ENCODE measurements around the gene CRHR2. TPM values are rescaled to one million over a fixed set of nuclear protein-coding genes. Genes with fewer than 3 reads are reported as not detected.
"Not testable (repeated sequence)": the region's sequence is repeated elsewhere in the genome, so short reads cannot be mapped to it uniquely, and the experiment has no call there.

The CRHR2 gene
- total RNA-seq, 2 experiments from 2014 or later = not detected

DNA sequence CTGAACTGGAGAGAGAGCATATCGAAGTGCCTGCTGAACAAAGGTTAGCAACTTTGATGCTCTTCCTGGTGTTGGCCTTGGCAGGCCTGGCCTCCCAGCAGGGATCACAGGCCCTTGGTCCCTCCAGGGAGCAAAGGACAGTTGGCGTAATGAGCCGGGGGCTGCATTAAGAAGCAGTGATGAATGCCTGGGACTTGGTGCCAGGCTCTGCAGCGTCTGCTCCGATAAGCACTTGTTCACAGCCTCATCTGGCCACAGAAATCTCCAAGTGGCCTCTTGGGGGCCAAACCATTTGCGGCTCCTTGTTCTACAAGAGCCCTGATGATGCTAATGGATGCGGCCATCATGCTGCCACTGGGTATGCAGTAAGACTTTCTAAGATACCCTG, 31.8 kb downstream of the CRHR2 start:
- H3K27me3 Mint-ChIP-seq = no peaks in the 10 kb centered on the region
- ChIA-PET POLR2A (no interaction called here), CTCF (interaction anchor here (1.0 kb wide), 1 partner anchor 17 kb away, joined by 4 read pairs; no protein-coding TSS in a partner anchor)
- intact Hi-C loops (cut with DNase I, micrococcal nuclease) = no loop called here
- no peaks in the 10 kb centered on the region for H3K4me1 Mint-ChIP-seq
- no peak overlapping the region for H3K4me3 Mint-ChIP-seq
- no peak for DNase-seq
- H3K36me3 Mint-ChIP-seq (ENCODE audit: low read depth) = peaks cover 3% of the 10 kb centered on the region
- no peak overlapping the region for H3K27ac Mint-ChIP-seq
- ATAC-seq = no peak
- no peaks in the 10 kb centered on the region for H3K9me3 Mint-ChIP-seq (ENCODE audit: low read depth)

DNA sequence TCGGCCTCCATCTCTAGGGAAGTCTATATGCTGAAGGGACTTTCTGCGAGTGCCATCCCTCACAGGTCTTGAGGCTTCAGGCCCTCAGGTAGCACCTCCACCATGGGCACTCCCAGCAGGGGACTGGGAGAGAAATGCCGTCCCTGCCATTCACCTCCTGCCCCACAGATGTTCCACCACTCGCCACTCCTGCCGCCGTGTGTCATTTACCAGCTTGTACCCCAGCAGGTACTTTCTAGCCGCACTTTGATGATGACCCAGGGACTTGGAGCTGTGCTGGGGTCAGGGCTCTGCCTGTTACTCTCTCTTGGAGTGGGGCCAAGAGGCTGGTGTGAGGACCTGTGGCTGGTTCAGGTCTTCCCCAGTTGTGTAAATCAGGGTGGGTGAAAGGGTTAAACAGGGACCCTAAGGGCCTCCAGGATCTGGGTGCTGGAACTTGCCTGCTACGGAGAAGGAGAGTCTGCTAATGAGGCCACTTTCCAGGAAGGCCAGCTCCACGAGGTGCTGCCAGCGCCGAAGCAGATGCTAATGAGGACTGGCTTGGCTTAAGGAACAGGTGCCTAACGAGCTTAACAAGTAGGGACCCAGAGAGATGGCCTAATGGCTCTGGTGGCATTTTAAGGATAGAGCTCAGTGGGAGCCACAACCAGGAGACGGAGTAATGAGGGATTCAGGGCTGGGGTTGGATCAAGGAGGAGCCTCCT, 32.4 kb downstream of the CRHR2 start:
- no peaks in the 10 kb centered on the region for H3K9me3 Mint-ChIP-seq (ENCODE audit: low read depth)
- no peak overlapping the region for H3K4me3 Mint-ChIP-seq
- peaks cover 6% of the 10 kb centered on the region for H3K36me3 Mint-ChIP-seq (ENCODE audit: low read depth)
- H3K27ac Mint-ChIP-seq = no peak overlapping the region
- POLR2A ChIA-PET = no interaction called here
- CTCF ChIA-PET = no interaction called here
- DNase-seq (no peak), ATAC-seq (no peak)
- H3K4me1 Mint-ChIP-seq = no peaks in the 10 kb centered on the region
- intact Hi-C loops (cut with DNase I, micrococcal nuclease) = no loop called here
- H3K27me3 Mint-ChIP-seq = no peaks in the 10 kb centered on the region

DNA sequence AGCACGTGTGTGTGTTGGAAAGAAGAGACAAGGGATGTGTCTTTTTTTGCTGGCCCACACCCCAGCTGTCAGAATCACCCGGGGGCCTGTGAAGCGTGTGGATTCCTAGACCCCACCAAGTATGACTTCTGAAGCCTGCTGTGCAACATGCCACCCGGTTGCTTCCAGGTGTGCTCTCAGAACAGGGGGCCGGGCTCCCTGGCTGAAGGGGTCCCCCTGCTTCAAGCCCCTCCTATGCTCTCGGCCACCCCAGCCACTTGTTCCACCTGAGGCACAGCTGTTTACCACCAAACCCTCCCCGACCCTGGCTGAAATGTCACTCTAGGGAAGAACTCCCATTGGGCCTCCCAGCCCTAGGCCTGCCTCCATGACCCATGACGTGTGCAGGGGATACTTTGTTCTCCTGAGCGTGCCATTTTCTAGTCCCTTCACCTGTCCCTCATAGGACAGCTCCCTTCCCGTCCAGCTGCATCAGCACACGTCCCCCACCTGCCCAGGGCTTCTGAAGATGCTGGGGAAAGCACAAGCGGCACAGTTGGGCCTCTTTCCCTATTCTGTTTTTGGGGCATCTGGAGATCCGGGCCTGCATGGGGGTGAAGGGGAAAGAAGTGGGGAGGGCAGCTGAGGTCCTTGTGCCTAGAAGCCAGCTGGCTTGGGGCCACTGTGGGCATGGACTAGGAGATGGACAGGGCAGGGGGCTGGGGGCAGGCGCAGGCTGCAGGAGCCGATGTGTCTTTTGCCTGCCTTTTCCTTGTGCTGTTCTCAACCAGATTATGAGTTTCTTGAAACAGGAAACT, 33.3 kb downstream of the CRHR2 start:
- DNase-seq (no peak), ATAC-seq (no peak)
- H3K4me1 Mint-ChIP-seq = no peaks in the 10 kb centered on the region
- ChIA-PET CTCF (no interaction called here), POLR2A (no interaction called here)
- no peak overlapping the region for H3K27ac Mint-ChIP-seq
- H3K9me3 Mint-ChIP-seq (ENCODE audit: low read depth) = no peaks in the 10 kb centered on the region
- intact Hi-C loops (cut with DNase I, micrococcal nuclease) = no loop called here
- no peak overlapping the region for H3K4me3 Mint-ChIP-seq
- peaks cover 7% of the 10 kb centered on the region for H3K36me3 Mint-ChIP-seq (ENCODE audit: low read depth)
- H3K27me3 Mint-ChIP-seq = no peaks in the 10 kb centered on the region

DNA sequence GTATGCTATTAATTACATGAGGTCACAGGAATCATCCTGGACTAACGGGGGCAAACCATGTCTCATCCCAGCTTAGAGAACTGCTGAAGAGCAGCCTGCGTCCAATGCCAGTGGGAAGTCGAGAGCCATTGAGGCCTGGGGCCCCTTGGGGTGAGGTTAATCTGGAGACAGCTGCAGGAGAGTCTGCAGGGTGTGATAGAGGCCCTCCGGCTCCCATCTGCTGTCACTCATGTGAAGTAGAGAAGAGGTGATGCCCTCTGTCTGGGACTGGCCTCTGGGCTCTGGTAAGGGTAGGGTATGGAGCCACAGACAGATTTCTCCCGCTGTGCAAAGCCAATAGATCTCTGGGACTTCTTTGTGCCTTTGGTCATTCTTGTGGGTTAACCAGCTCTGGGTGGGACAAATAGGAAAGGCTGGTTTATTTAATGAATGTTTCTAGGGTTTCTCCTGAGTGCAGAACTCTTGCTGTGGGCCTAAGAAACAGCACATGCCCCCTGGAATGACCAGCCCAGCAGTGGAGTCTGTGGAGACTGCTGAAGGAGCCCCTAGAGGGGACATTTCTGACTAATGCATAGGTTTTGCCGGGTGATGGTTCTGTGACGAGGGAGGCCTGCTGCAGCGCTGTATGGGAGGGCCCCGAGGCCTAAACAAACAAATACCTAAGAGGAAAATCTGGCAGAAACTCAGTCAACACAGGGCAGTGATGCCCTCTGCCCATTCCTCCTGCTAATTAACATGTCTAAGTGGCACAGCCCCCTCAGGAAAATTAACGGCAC, 34.5 kb downstream of the CRHR2 start:
- POLR2A ChIA-PET = interaction anchor here (0.7 kb wide), 1 partner anchor 92 kb away, joined by 3 read pairs; no protein-coding TSS in a partner anchor
- H3K27ac Mint-ChIP-seq = no peak overlapping the region
- H3K9me3 Mint-ChIP-seq (ENCODE audit: low read depth) = no peaks in the 10 kb centered on the region

DNA sequence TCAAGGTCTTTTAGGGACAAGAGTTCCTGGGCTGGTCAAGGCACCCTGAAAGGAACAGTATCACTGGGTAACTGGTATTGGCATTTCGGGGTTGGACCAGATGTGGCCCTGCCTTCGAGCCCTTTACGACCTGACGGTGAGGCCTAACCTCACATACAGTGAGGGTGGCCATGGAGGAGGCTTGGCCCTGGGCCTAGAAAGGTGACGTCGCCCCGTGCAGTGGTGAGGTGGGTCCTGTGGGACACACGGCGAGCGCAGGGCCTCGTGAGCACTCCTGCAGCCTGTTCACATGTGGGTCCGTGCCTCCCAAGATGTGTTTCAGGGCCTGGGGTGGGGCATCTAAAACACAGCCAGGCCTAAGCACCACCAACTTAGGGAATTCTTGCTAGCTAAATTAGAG, 36.1 kb downstream of the CRHR2 start:
- intact Hi-C loops (cut with DNase I, micrococcal nuclease) = no loop called here
- Mint-ChIP-seq H3K27ac (no peak overlapping the region), H3K4me1 (no peaks in the 10 kb centered on the region), H3K9me3 (ENCODE audit: low read depth) (no peaks in the 10 kb centered on the region), H3K4me3 (no peak overlapping the region), H3K36me3 (ENCODE audit: low read depth) (peaks cover 19% of the 10 kb centered on the region), H3K27me3 (no peaks in the 10 kb centered on the region)
- CTCF ChIA-PET = no interaction called here
- ATAC-seq (no peak), DNase-seq (no peak)
- POLR2A ChIA-PET = no interaction called here

More for the DNA sequence above, 34.5 kb downstream of the CRHR2 start:
- Mint-ChIP-seq H3K36me3 (ENCODE audit: low read depth) (peaks cover 15% of the 10 kb centered on the region), H3K4me1 (no peaks in the 10 kb centered on the region), H3K27me3 (no peaks in the 10 kb centered on the region), H3K4me3 (no peak overlapping the region)
- ATAC-seq = no peak
- intact Hi-C loops (cut with DNase I, micrococcal nuclease) = no loop called here
- no peak for DNase-seq
- CTCF ChIA-PET = no interaction called here

DNA sequence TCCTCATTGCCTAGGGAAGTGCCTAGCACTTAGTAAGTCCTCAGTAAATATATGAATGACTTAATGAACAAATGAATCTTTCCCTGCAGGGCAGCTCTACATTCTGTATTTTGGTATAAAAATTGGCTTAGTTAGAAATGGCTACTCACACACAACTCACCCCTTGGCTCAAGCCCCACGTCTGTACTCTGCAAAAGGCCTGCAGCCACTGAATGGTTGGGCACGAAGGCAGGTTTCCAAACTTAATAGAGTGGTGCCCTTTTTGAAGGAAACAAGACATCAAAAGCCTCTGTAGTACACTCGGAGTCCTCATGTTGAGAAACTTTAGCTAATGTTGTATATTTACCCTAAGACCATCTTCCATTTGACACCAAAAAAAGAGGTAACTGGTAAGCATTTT, 36.6 kb downstream of the CRHR2 start:
- intact Hi-C loops (cut with DNase I, micrococcal nuclease) = no loop called here
- Mint-ChIP-seq H3K36me3 (ENCODE audit: low read depth) (peaks cover 19% of the 10 kb centered on the region), H3K27ac (no peak overlapping the region), H3K27me3 (no peaks in the 10 kb centered on the region), H3K4me3 (no peak overlapping the region), H3K9me3 (ENCODE audit: low read depth) (no peaks in the 10 kb centered on the region), H3K4me1 (no peaks in the 10 kb centered on the region)
- ChIA-PET POLR2A (interaction anchor here (1.1 kb wide), 1 partner anchor 20 kb away, joined by 3 read pairs; no protein-coding TSS in a partner anchor), CTCF (no interaction called here)
- ATAC-seq (no peak), DNase-seq (no peak)

DNA sequence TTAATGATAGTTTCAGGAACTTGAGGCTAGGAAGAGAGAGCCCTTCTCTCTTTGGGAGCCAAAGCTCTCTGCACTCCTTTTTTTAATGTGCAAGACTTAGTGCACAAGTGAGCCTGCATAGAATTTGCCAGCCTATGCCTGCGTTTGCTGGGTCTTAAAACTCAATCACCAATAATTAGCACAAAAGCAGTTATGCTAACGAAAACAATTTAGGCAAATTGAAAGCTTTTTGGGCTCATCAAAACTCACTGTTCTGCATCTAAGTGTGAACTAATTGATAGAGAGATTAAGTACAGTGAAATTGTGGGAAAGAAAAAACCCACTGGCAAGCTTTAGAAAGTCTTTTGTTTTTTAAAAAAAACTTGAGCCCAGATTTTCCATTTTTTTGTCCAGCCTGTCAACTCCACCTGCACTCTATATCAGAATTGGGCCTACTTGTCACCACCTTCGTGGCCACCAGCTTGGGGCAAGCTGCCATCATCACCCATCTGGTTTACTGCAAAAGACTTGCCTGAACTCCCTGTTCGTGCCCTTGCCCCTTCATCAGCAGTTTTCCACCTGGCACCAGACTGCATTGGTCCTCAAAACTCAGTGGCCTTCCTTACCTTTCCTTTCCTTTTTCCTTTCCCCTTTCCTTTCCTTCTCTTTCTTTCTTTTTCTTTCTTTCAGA, 37.8 kb downstream of the CRHR2 start:
- H3K9me3 Mint-ChIP-seq (ENCODE audit: low read depth) = no peaks in the 10 kb centered on the region
- no peak for ATAC-seq
- no peak overlapping the region for H3K4me3 Mint-ChIP-seq
- DNase-seq = no peak
- CTCF ChIA-PET = interaction anchor here (1.2 kb wide), 1 partner anchor 11 kb away, joined by 6 read pairs; no protein-coding TSS in a partner anchor
- intact Hi-C loops (cut with DNase I, micrococcal nuclease) = no loop called here
- peaks cover 20% of the 10 kb centered on the region for H3K36me3 Mint-ChIP-seq (ENCODE audit: low read depth)
- POLR2A ChIA-PET = interaction anchor here (1.1 kb wide), 1 partner anchor 19 kb away, joined by 3 read pairs; no protein-coding TSS in a partner anchor
- no peaks in the 10 kb centered on the region for H3K4me1 Mint-ChIP-seq
- no peak overlapping the region for H3K27ac Mint-ChIP-seq
- H3K27me3 Mint-ChIP-seq = no peaks in the 10 kb centered on the region

DNA sequence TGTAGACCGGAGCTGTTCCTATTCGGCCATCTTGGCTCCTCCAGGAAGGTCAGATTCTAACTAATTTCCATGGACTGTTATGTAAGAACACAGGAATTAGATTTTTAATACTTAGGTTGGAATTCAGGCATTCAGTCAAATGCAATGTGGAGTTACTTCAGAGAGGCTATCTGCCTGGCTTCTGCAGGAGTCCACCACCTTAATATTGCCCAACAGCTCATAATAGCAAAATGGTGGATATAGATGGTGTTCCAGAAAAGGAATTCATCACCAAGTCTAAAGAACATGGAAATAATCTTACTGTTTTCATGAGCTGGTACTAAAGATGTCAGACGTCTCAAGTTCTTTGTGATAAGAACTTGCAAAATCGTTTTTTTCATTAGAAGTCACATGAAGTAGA, 39.5 kb downstream of the CRHR2 start:
- DNase-seq (no peak), ATAC-seq (no peak)
- ChIA-PET POLR2A (no interaction called here), CTCF (interaction anchor here (0.8 kb wide), 1 partner anchor 11 kb away, joined by 3 read pairs; no protein-coding TSS in a partner anchor)
- H3K4me1 Mint-ChIP-seq = no peaks in the 10 kb centered on the region
- H3K27me3 Mint-ChIP-seq = no peaks in the 10 kb centered on the region
- peaks cover 25% of the 10 kb centered on the region for H3K36me3 Mint-ChIP-seq (ENCODE audit: low read depth)
- H3K4me3 Mint-ChIP-seq = no peak overlapping the region
- H3K9me3 Mint-ChIP-seq (ENCODE audit: low read depth) = no peaks in the 10 kb centered on the region
- no peak overlapping the region for H3K27ac Mint-ChIP-seq
- intact Hi-C loops (cut with DNase I, micrococcal nuclease) = no loop called here

DNA sequence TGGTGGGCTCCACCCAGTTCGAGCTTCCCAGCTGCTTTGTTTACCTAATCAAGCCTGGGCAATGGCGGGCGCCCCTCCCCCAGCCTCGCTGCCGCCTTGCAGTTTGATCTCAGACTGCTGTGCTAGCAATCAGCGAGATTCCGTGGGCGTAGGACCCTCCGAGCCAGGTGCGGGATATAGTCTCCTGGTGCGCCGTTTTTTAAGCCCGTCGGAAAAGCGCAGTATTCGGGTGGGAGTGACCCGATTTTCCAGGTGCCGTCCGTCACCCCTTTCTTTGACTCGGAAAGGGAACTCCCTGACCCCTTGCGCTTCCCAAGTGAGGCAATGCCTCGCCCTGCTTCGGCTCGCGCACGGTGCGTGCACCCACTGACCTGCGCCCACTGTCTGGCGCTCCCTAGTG, 39.9 kb downstream of the CRHR2 start:
- DNase-seq; H3K9me3 Mint-ChIP-seq (ENCODE audit: low read depth); ATAC-seq; H3K4me1 Mint-ChIP-seq; POLR2A ChIA-PET; H3K27me3 Mint-ChIP-seq; H3K4me3 Mint-ChIP-seq; intact Hi-C loops (cut with DNase I, micrococcal nuclease); H3K27ac Mint-ChIP-seq: not testable (repeated sequence)
- CTCF ChIA-PET = interaction anchor here (0.8 kb wide), 1 partner anchor 12 kb away, joined by 3 read pairs; no protein-coding TSS in a partner anchor
- peaks cover 25% of the 10 kb centered on the region for H3K36me3 Mint-ChIP-seq (ENCODE audit: low read depth)

DNA sequence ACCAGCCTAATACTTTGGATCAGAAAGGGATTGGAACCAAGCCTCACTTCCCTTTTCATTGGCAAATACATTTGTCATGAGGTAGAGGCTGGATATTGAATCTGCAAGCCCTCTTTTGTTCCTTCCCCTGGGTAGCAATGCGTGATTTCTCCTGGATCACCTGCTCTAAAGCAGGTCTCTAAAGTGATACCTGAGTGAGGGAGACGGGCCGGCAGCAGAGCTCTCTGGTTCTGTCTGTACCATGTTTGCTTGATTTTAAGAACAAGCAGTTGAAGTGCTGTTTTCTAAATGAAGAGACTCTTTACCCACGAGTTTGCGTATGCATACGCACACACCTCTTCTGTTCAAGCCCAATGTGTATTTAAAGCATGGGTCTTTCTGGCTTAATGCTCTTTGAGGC, 46.5 kb downstream of the CRHR2 start:
- no peaks in the 10 kb centered on the region for H3K4me1 Mint-ChIP-seq
- CTCF ChIA-PET = no interaction called here
- peaks cover 3% of the 10 kb centered on the region for H3K9me3 Mint-ChIP-seq (ENCODE audit: low read depth)
- POLR2A ChIA-PET = no interaction called here
- H3K4me3 Mint-ChIP-seq = no peak overlapping the region
- no peak overlapping the region for H3K27ac Mint-ChIP-seq
- no peak for DNase-seq
- H3K36me3 Mint-ChIP-seq (ENCODE audit: low read depth) = peaks cover 56% of the 10 kb centered on the region
- H3K27me3 Mint-ChIP-seq = no peaks in the 10 kb centered on the region
- no peak for ATAC-seq
- intact Hi-C loops (cut with DNase I, micrococcal nuclease) = no loop called here

DNA sequence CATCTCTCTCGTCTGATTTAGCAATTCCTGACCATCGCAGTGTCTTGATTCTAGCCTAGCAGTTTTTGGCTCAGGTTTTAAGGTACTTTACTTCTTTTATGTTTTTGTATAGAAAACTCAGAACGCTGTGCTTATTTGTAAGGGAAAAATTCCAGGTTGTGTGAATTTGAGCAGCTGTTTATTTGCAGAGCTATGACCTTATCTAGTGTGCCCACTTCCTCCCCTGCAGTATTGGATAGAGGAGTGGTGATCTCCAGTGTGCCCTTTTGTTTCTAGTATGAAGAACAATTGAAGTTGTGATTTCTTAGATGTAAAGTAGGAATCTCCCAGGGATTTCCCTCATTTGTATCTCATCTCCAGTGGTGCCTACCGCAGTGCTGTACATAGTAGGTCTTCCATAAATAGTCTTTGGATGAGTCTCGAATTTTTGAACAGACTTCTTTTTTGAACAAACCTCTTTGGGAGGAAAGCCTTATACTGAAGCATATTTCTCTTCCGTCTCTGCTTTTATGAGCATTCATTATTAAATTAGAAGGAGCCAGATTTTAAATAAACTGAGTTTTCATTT, 47.5 kb downstream of the CRHR2 start:
- DNase-seq (no peak), ATAC-seq (no peak)
- Mint-ChIP-seq H3K4me1 (no peaks in the 10 kb centered on the region), H3K27me3 (no peaks in the 10 kb centered on the region), H3K9me3 (ENCODE audit: low read depth) (peaks cover 3% of the 10 kb centered on the region), H3K27ac (peak overlapping the region; percentile 6), H3K36me3 (ENCODE audit: low read depth) (peaks cover 61% of the 10 kb centered on the region), H3K4me3 (no peak overlapping the region)
- POLR2A ChIA-PET = interaction anchor here (0.6 to 0.7 kb wide), 2 partner anchors 21 to 30 kb away, joined by 3 to 5 read pairs; no protein-coding TSS in a partner anchor
- CTCF ChIA-PET = interaction anchor here (1.0 kb wide), 1 partner anchor 103 kb away, joined by 3 read pairs; no protein-coding TSS in a partner anchor
- intact Hi-C loops (cut with DNase I, micrococcal nuclease) = no loop called here
